ENCODE results near the gene MTREX. TPM values are rescaled to one million over a fixed set of nuclear protein-coding genes. Genes with fewer than 3 reads are reported as not detected.

The MTREX gene
- total RNA-seq, 1 donor = 73.8 TPM

DNA sequence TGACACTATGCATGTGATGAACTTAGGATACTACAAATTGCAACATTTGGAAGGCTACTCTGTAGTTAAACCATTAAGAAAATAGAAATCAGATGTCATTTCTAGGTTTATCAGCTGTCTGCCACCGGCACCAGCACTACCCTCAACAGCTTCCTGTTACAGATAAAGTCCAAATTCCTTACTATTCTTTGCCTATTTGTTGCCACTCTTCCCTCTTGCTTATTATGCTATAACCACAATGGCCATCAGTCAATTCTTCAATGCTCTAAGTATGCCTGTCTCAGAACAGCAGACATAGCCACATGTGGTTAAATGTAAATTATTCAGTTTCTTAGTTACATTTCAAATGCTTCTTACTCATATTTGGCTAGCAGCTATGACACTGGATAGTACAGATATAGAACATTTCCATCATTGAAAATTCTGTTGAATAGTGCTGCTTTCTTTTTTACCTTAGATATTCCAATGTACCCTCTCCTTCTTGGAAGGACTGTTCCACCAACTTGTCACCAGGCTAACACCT lies 21.3 kb upstream of the MTREX start:
- H4K20me1 ChIP-seq (ENCODE audit: insufficient read depth, low read length) = no peaks in the 10 kb centered on the region
- peaks cover 55% of the 10 kb centered on the region for H3K36me3 ChIP-seq (ENCODE audit: insufficient read depth, low read length)
- no peaks in the 10 kb centered on the region for H3K9me3 ChIP-seq (ENCODE audit: low read depth, low read length)
- no peak for DNase-seq (ENCODE audit: insufficient read length, low spot score, missing footprints)
- H3K79me2 ChIP-seq (ENCODE audit: insufficient read depth, low read length) = peaks cover 2% of the 10 kb centered on the region
- no peak overlapping the region for H3K27ac ChIP-seq (ENCODE audit: low read depth, low read length)
- no peaks in the 10 kb centered on the region for H3K27me3 ChIP-seq (ENCODE audit: insufficient read depth, low read length)
- TF ChIP-seq, protein P1, sequence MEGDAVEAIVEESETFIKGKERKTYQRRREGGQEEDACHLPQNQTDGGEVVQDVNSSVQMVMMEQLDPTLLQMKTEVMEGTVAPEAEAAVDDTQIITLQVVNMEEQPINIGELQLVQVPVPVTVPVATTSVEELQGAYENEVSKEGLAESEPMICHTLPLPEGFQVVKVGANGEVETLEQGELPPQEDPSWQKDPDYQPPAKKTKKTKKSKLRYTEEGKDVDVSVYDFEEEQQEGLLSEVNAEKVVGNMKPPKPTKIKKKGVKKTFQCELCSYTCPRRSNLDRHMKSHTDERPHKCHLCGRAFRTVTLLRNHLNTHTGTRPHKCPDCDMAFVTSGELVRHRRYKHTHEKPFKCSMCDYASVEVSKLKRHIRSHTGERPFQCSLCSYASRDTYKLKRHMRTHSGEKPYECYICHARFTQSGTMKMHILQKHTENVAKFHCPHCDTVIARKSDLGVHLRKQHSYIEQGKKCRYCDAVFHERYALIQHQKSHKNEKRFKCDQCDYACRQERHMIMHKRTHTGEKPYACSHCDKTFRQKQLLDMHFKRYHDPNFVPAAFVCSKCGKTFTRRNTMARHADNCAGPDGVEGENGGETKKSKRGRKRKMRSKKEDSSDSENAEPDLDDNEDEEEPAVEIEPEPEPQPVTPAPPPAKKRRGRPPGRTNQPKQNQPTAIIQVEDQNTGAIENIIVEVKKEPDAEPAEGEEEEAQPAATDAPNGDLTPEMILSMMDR (IDR thresholded peaks at IDR 0.05; ENCODE audit: extremely low read depth, low read depth, low read length) = no peak
- H3K4me2 ChIP-seq (ENCODE audit: insufficient read depth, low read length) = no peak overlapping the region
- no peak overlapping the region for H3K4me3 ChIP-seq (ENCODE audit: insufficient read depth, low read length)
- H2AFZ ChIP-seq (ENCODE audit: low read length) = no peak overlapping the region
- no peaks in the 10 kb centered on the region for H3K4me1 ChIP-seq (ENCODE audit: insufficient read depth, low read length)

DNA sequence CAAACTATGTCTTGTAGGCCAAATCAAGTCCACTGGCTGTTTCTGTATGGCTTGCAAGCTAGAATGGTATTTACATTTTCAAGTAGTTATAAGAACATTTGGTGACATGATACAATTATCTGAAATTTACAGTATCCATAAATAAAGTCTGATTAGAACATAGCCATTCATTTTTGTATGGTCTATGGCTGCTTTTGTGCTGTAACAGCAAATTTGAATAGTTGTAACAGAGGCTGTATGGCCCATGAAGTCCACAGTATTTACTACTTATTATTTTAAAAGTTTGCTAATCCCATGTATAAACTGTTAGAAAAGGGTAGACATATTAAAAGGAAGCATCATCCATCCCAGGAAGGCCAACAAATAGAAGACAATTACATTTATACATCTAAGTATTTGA lies 18.0 kb upstream of the MTREX start:
- no peak overlapping the region for H2AFZ ChIP-seq (ENCODE audit: low read length)
- H3K4me1 ChIP-seq (ENCODE audit: insufficient read depth, low read length) = no peaks in the 10 kb centered on the region
- peaks cover 2% of the 10 kb centered on the region for H3K79me2 ChIP-seq (ENCODE audit: insufficient read depth, low read length)
- no peaks in the 10 kb centered on the region for H3K27me3 ChIP-seq (ENCODE audit: insufficient read depth, low read length)
- TF ChIP-seq, protein P1 (IDR thresholded peaks at IDR 0.05; ENCODE audit: extremely low read depth, low read depth, low read length) = no peak
- H3K27ac ChIP-seq (ENCODE audit: low read depth, low read length) = no peak overlapping the region
- no peaks in the 10 kb centered on the region for H4K20me1 ChIP-seq (ENCODE audit: insufficient read depth, low read length)
- DNase-seq (ENCODE audit: insufficient read length, low spot score, missing footprints) = no peak
- no peak overlapping the region for H3K4me2 ChIP-seq (ENCODE audit: insufficient read depth, low read length)
- H3K36me3 ChIP-seq (ENCODE audit: insufficient read depth, low read length) = peaks cover 67% of the 10 kb centered on the region
- H3K4me3 ChIP-seq (ENCODE audit: insufficient read depth, low read length) = no peak overlapping the region
- H3K9me3 ChIP-seq (ENCODE audit: low read depth, low read length) = no peaks in the 10 kb centered on the region

DNA sequence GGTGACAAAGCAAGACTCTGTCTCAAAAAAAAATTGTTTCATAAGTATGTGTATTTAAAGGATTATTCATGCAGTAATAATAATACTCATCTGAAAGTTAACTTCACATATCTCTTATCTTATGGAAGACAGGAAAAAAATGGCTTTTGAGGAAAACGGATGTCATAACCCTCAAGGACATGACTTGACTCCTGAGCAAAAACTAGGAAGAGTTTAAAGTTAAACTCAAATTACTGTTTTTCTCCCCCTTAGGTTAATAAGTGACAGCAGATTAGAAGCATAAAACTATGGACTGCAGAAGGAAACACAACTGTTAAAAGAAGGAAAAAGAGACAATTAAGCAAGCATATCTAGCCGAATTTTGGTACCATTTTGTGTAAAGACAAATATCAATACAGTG lies 16.8 kb upstream of the MTREX start:
- TF ChIP-seq, protein P1 (IDR thresholded peaks at IDR 0.05; ENCODE audit: extremely low read depth, low read depth, low read length) = no peak
- no peaks in the 10 kb centered on the region for H4K20me1 ChIP-seq (ENCODE audit: insufficient read depth, low read length)
- DNase-seq (ENCODE audit: insufficient read length, low spot score, missing footprints) = no peak
- H3K4me3 ChIP-seq (ENCODE audit: insufficient read depth, low read length) = no peak overlapping the region
- H3K9me3 ChIP-seq (ENCODE audit: low read depth, low read length) = no peaks in the 10 kb centered on the region
- H3K27me3 ChIP-seq (ENCODE audit: insufficient read depth, low read length) = no peaks in the 10 kb centered on the region
- H3K27ac ChIP-seq (ENCODE audit: low read depth, low read length) = no peak overlapping the region
- H3K36me3 ChIP-seq (ENCODE audit: insufficient read depth, low read length) = peaks cover 68% of the 10 kb centered on the region
- H3K79me2 ChIP-seq (ENCODE audit: insufficient read depth, low read length) = peaks cover 6% of the 10 kb centered on the region
- H2AFZ ChIP-seq (ENCODE audit: low read length) = no peak overlapping the region
- no peak overlapping the region for H3K4me2 ChIP-seq (ENCODE audit: insufficient read depth, low read length)
- H3K4me1 ChIP-seq (ENCODE audit: insufficient read depth, low read length) = no peaks in the 10 kb centered on the region

DNA sequence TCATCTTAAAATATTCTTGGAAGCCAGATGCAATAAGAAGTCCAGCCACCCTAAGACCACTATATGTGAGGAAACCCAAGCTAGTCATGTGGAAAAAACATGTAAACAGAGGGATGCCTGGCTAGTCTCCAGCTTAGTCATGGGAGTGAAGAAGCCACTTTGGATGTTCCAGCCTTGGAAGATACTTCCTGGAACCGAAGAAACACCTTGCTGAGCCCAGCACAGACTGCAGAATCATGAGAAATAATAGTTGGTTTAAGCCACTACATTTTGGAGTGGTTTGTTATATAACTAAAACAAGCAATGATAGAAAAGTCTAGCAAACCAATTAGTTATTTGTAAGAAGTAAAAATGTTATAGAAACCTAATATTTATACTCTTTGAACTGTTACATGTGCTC lies 12.9 kb upstream of the MTREX start:
- Histone ChIP-seq H3K4me3 (ENCODE audit: insufficient read depth, low read length) (no peak overlapping the region), H3K79me2 (ENCODE audit: insufficient read depth, low read length) (peaks cover 31% of the 10 kb centered on the region), H3K9me3 (ENCODE audit: low read depth, low read length) (no peaks in the 10 kb centered on the region), H3K4me2 (ENCODE audit: insufficient read depth, low read length) (no peak overlapping the region), H3K27me3 (ENCODE audit: insufficient read depth, low read length) (no peaks in the 10 kb centered on the region), H2AFZ (ENCODE audit: low read length) (no peak overlapping the region), H3K27ac (ENCODE audit: low read depth, low read length) (no peak overlapping the region), H3K36me3 (ENCODE audit: insufficient read depth, low read length) (peaks cover 52% of the 10 kb centered on the region), H4K20me1 (ENCODE audit: insufficient read depth, low read length) (no peaks in the 10 kb centered on the region), H3K4me1 (ENCODE audit: insufficient read depth, low read length) (no peaks in the 10 kb centered on the region)
- no peak for DNase-seq (ENCODE audit: insufficient read length, low spot score, missing footprints)
- TF ChIP-seq, protein P1 (IDR thresholded peaks at IDR 0.05; ENCODE audit: extremely low read depth, low read depth, low read length) = no peak

All from osteoblast (primary cell).